ENCODE data around the gene SGMS2. TPM values are rescaled to one million over a fixed set of nuclear protein-coding genes. Genes with fewer than 3 reads are reported as not detected.

Gene SGMS2
- total and polyA plus RNA-seq, 2 of the 13 experiments (the other 11 are each of a cell fraction or from before 2014, with no cell fraction given): 1.2 to 1.7 TPM

DNA sequence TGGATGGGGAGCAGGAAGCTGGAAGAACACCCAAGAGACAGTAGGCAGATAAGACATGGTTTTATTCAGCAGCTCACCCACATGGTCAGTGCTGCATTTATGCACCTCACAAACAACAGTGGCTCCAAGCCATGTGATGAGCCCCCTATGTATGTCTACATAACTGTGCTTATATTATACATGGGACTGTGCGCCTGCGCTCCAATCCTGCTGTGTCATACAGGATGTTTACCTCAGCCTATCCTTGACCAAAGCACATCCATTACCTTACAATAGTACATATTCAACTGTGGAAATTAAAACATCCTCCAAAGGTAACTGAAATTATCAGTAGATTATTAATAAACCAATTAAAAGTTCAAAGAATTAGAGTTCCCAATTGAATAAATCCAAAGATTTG is 44.1 kb upstream of the SGMS2 start (continued):
- TF ChIP-seq NR2C2 (CRISPR knock-in tag; IDR thresholded peaks at IDR 0.05; ENCODE audit: borderline replicate concordance) (no peak), ZBTB8A (CRISPR knock-in tag; IDR thresholded peaks at IDR 0.05; ENCODE audit: borderline replicate concordance, low read depth) (no peak), TSC22D2 (CRISPR knock-in tag; IDR thresholded peaks at IDR 0.05; ENCODE audit: borderline replicate concordance) (no peak), ZNF709 (CRISPR knock-in tag; IDR thresholded peaks at IDR 0.05) (no peak), MAZ (IDR thresholded peaks at IDR 0.05; ENCODE audit: borderline replicate concordance, low read depth, low read length) (no peak), MAZ (CRISPR knock-in tag; IDR thresholded peaks at IDR 0.05; ENCODE audit: low read depth) (no peak), SIX4 (CRISPR knock-in tag; IDR thresholded peaks at IDR 0.05) (no peak), ZNF20 (CRISPR knock-in tag; IDR thresholded peaks at IDR 0.05) (no peak), SMARCE1 (IDR thresholded peaks at IDR 0.05; ENCODE audit: borderline replicate concordance) (no peak), ZBTB7A (CRISPR knock-in tag; IDR thresholded peaks at IDR 0.05) (no peak)
- TF ChIP-seq, protein P1, sequence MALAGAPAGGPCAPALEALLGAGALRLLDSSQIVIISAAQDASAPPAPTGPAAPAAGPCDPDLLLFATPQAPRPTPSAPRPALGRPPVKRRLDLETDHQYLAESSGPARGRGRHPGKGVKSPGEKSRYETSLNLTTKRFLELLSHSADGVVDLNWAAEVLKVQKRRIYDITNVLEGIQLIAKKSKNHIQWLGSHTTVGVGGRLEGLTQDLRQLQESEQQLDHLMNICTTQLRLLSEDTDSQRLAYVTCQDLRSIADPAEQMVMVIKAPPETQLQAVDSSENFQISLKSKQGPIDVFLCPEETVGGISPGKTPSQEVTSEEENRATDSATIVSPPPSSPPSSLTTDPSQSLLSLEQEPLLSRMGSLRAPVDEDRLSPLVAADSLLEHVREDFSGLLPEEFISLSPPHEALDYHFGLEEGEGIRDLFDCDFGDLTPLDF (CRISPR knock-in tag; IDR thresholded peaks at IDR 0.05): no peak

DNA sequence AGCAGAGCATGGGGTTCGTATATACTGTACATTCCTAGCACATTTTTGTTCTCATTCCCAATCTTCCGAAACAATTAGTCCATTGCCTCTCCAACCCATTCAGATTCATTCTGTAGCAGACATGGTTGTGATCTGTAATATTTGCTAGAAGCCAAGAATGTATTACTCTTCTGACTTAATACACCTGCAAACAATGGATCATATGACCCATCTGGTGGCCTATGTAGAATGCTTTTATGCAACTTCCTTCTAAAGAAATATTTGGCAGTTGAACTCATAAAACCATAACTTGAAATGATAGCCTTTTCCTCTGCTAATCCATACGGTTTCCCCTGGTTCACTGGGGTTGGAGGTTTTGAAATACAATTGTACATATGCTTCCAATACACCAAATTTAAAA is 32.8 kb upstream of the SGMS2 start:
- H3K9ac ChIP-seq (ENCODE audit: insufficient read depth, low read depth, low read length): no peak overlapping the region
- DNase-seq (ENCODE audit: low spot score): no peak
- no peaks in the 10 kb centered on the region for H3K4me1 ChIP-seq (ENCODE audit: insufficient read depth, low read length)
- TF ChIP-seq SRSF9 (IDR thresholded peaks at IDR 0.05; ENCODE audit: borderline replicate concordance, insufficient read depth, low read depth, low read length, poor library complexity, severe bottlenecking) (no peak), HOXD1 (CRISPR knock-in tag; IDR thresholded peaks at IDR 0.05) (no peak)
- POLR2A ChIA-PET: no interaction called here
- H3K4me2 ChIP-seq (ENCODE audit: low read depth, low read length): no peak overlapping the region
- WGBS (ENCODE audit: low lambda C conversion rate): 13% methylated on average over 3 of the region's 3 CpGs
- H3K9me3 ChIP-seq (ENCODE audit: low read length): no peaks in the 10 kb centered on the region
- intact Hi-C loops (cut with micrococcal nuclease; ENCODE audit: unreplicated experiment): no loop called here
- no peak overlapping the region for H2AFZ ChIP-seq (ENCODE audit: low read length)
- no peaks in the 10 kb centered on the region for H3K79me2 ChIP-seq (ENCODE audit: insufficient read depth, low read length)
- FAIRE-seq: no peak
- no peak for ATAC-seq
- no peaks in the 10 kb centered on the region for H3K36me3 ChIP-seq (replicated peaks in 1 of 2; ENCODE audit: control insufficient read depth in 1 of 2, insufficient read depth in 2 of 2, low read length in 2 of 2)
- H3K27ac ChIP-seq (ENCODE audit: extremely low read length, insufficient read depth, low read length): no peak overlapping the region
- CTCF ChIA-PET (ENCODE audit: low intra/inter-chr PET ratio, low total read pairs): no interaction called here
- no peak overlapping the region for H3K4me3 ChIP-seq (replicated peaks in 1 of 3; ENCODE audit: insufficient read depth in 1 of 3, low read depth in 2 of 3, low read length in 3 of 3)
- H4K20me1 ChIP-seq (ENCODE audit: insufficient read depth, low read length): no peaks in the 10 kb centered on the region
- no peaks in the 10 kb centered on the region; a peak in 1 of 5 replicates for H3K27me3 ChIP-seq (ENCODE audit: control insufficient read depth in 1 of 2, insufficient read depth in 2 of 2, low read length in 2 of 2)
- no TSS peak for BruUV-seq (replicated peaks)
- in situ Hi-C loops (cut with HindIII; ENCODE audit: extremely low pct_ligation_motif_present, low pct_unique_long_range_greater_than_20kb): no loop called here
